Retinal pigment epithelial cell (primary cell): Measurements from ENCODE around the gene NNT.
A peak's percentile ranks its signal among the peaks of the same experiment; 100 is the strongest.

Experiments used
- DNase-seq: peaks from one replicate; pipeline ENCODE4 v3.0.0-alpha.2; 2010; ENCODE audit warnings: low read depth
- H3K4me3 ChIP-seq: 2 replicates; pipeline ENCODE4 v1.5.1; 2011; ENCODE audit warnings: mild to moderate bottlenecking, low read length, control low read depth, moderate library complexity
- TF ChIP-seq, protein P1 (sequence below): conservative IDR thresholded peaks from 2 replicates; pipeline ENCODE4 v1.5.1; 2011; ENCODE audit warnings: low read depth, low read length, control low read depth, inconsistent platforms

NNT gene

DNA sequence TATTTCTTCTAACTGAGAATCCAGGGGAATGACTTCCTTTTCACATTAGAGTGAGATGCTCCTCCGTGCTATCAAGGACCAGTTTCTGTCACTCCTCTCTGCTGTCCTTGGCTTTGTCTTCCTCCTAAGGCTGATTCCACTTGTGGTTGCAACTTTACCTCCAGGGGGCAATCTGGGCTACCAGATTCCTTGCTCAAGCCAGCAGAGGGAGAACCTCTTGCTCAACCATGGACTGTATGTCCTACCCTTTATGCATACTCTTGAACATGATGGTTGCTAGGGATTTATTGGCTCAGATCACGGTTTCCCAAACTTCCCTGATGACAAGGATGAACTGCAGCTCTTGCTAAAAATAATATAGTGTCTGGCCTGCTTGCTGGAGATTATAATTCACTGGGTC lies 24.0 kb downstream of the NNT start:
- H3K4me3 ChIP-seq: no peak overlapping the region
- DNase-seq: no peak
- TF ChIP-seq, protein P1, sequence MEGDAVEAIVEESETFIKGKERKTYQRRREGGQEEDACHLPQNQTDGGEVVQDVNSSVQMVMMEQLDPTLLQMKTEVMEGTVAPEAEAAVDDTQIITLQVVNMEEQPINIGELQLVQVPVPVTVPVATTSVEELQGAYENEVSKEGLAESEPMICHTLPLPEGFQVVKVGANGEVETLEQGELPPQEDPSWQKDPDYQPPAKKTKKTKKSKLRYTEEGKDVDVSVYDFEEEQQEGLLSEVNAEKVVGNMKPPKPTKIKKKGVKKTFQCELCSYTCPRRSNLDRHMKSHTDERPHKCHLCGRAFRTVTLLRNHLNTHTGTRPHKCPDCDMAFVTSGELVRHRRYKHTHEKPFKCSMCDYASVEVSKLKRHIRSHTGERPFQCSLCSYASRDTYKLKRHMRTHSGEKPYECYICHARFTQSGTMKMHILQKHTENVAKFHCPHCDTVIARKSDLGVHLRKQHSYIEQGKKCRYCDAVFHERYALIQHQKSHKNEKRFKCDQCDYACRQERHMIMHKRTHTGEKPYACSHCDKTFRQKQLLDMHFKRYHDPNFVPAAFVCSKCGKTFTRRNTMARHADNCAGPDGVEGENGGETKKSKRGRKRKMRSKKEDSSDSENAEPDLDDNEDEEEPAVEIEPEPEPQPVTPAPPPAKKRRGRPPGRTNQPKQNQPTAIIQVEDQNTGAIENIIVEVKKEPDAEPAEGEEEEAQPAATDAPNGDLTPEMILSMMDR: peak; percentile 70

DNA sequence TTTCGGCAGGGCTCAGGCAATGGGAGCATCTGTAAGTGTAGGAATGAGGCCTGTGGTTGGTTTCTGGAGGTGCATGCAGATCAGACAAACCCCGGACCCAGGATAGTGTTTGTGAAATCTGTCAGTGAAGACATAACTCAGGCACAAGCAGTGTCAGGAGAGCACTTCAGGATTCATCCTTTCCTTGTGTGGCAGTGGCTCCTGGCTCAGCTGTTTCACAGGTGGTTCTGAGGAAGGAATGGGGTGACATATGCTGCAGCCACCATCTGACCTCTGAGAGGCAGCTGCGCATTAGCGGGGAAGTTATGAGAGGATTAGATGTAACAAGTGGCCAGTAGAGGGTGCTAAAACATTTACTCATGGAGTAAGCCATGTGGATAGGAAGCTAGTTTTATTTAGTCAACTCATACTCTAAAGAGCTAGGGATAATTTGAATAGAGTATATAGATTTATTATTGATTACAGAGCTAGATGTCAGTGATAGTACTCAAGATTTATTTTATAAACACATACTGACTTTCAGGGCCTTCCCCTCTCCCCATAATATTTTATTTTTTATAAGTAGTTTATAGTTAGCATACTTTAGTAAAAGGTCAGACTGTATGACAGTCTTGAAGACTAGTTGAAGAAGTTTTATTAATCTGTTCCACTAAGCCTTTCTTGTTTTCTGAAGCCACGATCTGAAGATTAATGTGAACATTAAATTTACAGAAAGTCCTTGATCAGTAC lies 28.4 kb downstream of the NNT start:
- peak; percentile 44 for DNase-seq
- TF ChIP-seq, protein P1: peak; percentile 69
- no peak overlapping the region for H3K4me3 ChIP-seq

DNA sequence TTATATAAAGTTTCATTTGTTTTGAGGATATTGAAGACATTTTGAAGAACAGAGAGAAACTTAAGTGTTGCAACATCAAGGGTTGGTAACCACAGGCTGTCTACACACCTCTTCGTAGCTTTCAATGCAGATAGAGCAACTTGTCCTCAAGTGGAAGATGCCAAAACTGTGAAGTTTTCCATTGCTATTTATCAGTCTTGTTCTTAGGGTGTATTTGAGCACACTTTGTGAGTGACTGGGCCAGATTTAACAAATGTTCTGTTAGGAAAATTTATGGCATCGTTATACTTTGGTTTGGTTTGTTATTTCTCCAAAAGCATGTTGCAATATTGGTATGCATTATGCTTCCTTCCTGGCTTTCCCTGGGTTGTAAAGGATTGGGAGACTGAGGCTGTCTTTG lies 31.6 kb downstream of the NNT start:
- DNase-seq: no peak
- no peak overlapping the region for H3K4me3 ChIP-seq
- TF ChIP-seq, protein P1: no peak

DNA sequence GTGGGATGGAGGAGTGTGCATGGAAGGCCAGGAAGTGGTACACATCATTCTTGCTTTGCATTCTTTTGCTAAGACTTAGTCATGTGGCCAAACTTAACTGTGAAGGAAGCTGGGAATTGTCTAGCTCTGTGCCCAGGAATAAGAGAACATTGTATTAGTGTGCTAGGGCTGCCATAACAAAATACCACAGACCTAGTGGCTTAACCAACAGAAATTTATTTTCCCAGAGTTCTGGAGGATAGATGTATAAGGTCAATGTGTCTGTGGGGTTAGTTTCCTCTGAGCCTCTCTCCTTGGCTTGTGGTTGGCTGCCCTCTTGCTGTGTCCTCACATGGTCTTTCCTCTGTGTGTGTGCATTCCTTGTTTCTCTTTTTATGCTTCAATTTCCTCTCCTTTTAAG lies 32.4 kb downstream of the NNT start:
- DNase-seq: no peak
- H3K4me3 ChIP-seq: no peak overlapping the region
- TF ChIP-seq, protein P1: no peak

DNA sequence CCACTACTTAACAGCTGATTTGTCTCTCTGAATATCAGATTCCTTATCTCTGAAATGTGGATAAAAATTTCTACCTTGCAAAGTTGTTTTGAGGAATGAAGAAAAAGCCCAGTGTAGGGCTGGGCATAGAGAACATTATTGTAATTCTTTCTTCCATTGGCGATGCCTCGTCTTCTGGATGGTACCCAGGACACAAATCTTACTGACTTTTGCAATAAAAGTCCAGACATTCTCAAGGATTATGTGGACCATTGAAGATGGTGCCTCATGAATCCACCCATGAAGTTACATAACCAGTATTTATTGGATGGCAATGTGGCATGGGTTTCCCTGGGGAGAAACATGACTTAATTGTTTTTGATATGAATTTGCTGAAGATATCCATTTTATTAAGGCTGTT lies 33.1 kb downstream of the NNT start:
- TF ChIP-seq, protein P1: no peak
- H3K4me3 ChIP-seq: no peak overlapping the region
- no peak for DNase-seq

DNA sequence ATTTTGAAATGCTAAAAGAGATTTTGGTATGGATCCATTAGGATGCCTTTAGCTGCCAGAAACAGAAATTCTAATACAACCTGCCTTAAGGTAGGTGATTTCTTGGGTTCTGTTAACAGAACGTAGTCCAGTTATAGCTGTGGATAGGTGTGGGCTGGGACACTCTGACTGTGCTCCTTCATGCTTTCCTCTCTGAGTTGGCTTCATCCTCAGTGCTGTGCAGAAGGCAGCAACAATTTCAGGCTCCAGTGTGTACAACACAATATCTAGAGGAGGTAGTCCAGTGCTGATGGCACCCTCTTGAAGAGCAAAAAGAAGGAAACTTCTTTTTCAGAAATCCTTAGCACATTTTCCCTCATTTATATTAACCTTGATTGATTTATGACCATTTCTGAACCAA lies 34.4 kb downstream of the NNT start:
- H3K4me3 ChIP-seq: no peak overlapping the region
- TF ChIP-seq, protein P1: no peak
- no peak for DNase-seq

DNA sequence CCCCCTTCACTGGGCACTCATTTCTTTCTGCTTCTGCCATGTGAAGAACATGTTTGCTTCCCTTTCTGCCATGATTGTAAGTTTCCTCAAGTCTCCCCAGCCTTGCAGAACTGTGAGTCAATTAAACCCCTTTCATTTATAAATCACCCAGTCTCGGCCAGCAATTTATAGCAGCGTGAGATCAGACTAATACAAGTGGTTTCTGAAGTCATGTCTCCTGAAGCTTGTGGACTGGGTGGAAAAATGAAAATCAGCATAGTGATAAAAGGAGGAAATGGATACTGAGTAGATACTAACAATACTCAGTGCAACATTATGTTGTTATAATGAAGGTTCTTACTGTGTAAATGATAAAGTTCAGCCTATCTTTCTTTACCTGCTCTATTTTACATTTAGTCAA lies 35.1 kb downstream of the NNT start:
- H3K4me3 ChIP-seq: no peak overlapping the region
- no peak for DNase-seq
- TF ChIP-seq, protein P1: no peak
